Ovary (tissue), 9 donors: ENCODE data around the gene CRHR1. TPM values are rescaled to one million over a fixed set of nuclear protein-coding genes. Genes with fewer than 3 reads are reported as not detected.

Source experiments
- DNase-seq, 5 donors: peaks; one replicate each; pipeline ENCODE4 v3.0.0-alpha.2; 2019 to 2020
- H3K27ac ChIP-seq, 2 donors: fragments of 200-600 bp; one replicate each; pipeline versions ENCODE4 v1.5.1 to v1.8.0; 2019 to 2022
- H3K27me3 ChIP-seq: fragments of 200-600 bp; one replicate; pipeline ENCODE4 v1.8.0; 2022
- H3K36me3 ChIP-seq: fragments of 200-600 bp; sonication (generic); one replicate; pipeline ENCODE4 v1.5.1; 2019
- H3K4me1 ChIP-seq: one replicate; pipeline ENCODE4 v1.8.1; 2013; ENCODE audit warnings: mild to moderate bottlenecking, moderate library complexity; ENCODE audit not compliant: insufficient read depth
- H3K4me3 ChIP-seq: fragments of 200-600 bp; sonication (generic); one replicate; pipeline ENCODE4 v1.5.1; 2017
- H3K9me3 ChIP-seq, 2 donors: fragments of 200-600 bp in 1 of 2; sonication (generic) in 1 of 2; one replicate each; pipeline versions ENCODE4 v1.5.1 to v1.8.1; 2013 to 2019; ENCODE audit warnings: mild to moderate bottlenecking in 1 of 2, moderate library complexity in 1 of 2
- EP300 ChIP-seq: sonication (generic); formaldehyde crosslinking; IDR thresholded peaks from one replicate; pipeline ENCODE4 v1.6.1; 2017; ENCODE audit warnings: antibody characterized with exemption
- POLR2A ChIP-seq: fragments of 450-650 bp; IDR thresholded peaks from one replicate; pipeline ENCODE4 v1.6.1; 2017; ENCODE audit warnings: antibody characterized with exemption, mild to moderate bottlenecking, moderate library complexity
- WGBS, 3 donors: extraction: QIAGEN DNeasy Blood & Tissue Kit in 1 of 3; methylation state at CpG; one replicate each; pipeline versions ENCODE4 v1.1.5 to v1.1.7; 2013 to 2017; 5-methylcytosine and 5-hydroxymethylcytosine counted together
- intact Hi-C, 4 donors: fragments of 100-400 bp; cut with DNase I; formaldehyde crosslinking; loops; one replicate each; pipeline versions ENCODE4 v1.11.0 to v1.15.1; 2022 to 2023
- polyA plus RNA-seq, 2 donors: library from polyadenylated mRNA; stranded (reverse); fragments of 200-250 nt in 1 of 2; fragments of 350-450 nt in 1 of 2; fragmentation: Illumina TruSeq in 1 of 2; extraction: RNeasy Lipid Tissue Mini Kit (QIAGEN cat#74804) in 1 of 2; gene quantifications; one replicate each; pipeline ENCODE4 v1.2.3, GENCODE V29; 2013 to 2014
- total RNA-seq, 7 donors: library from RNA; depleted of rRNA in 2 of 7; stranded (reverse); fragments of >200 nt in 2 of 7; fragmentation: NEBNext Ultra II Directional in 3 of 7; extraction: Animal tissue kit (Norgen Biotek cat#: 25700) in 3 of 7; gene quantifications; one replicate each; pipeline versions ENCODE4 v1.1.0 to v1.2.4, GENCODE V29; 2016 to 2023
- TF ChIP-seq, protein P1 (sequence below), 3 donors: fragments of 450-650 bp in 2 of 3; fragments of 200-600 bp in 1 of 3; IDR thresholded peaks; one replicate each; pipeline versions ENCODE4 v1.5.1 to v1.8.0; 2016 to 2022; ENCODE audit warnings: antibody characterized with exemption in 3 of 3, mild to moderate bottlenecking in 1 of 3
- donor health status: DM: no; HTN: no; CAD: no; lungs with moderate emphysema.
- donor health status: DM: no; HTN: no; CAD: no.
- donor health status: Bipolar disorder and iron deficiency.
- donor health status: DM: yes; HTN: yes; CAD: no.
- donor health status: DM: no; HTN: no; CAD: no.
- donor health status: DM: yes; HTN: yes; CAD: no.

CRHR1 gene
- total and polyA plus RNA-seq, 9 donors, result 0.10 to 1.4 (median 0.33) TPM; not detected in 2

DNA sequence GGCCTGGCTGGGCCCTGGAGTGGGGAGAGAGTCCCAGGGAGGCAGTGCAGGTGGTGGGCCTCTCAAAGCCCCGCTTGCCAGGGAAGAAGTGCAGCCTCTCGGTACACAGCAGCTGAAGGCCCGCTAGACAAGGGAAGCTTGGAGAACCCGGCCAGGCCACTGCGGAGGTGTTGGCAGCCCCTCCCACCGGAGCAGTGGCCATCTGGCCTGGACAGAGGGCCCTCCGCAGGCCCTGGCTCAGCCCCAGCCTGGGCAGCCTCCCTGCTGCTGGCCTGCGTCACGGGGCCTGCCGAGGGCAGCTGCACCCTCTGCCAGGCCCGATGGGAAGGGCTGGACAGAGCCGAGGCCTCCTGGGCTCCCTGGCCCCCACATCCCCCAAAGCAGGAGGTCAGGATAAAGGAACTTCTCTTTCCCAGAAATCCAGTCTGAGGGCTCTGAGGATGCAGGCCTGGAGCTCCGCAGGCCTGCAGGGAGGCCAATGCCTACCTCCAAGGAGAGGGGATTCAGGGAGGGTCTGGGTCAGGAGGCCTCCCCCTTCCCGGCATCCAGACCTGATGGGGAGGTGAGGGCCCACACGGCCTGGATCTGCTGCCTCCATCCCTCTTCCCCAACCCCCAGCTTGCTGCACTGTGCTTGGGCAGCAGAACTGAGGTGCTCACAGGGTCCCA lies 64.9 kb downstream of the CRHR1 start:
- no peaks in the 10 kb centered on the region for H3K4me1 ChIP-seq
- TF ChIP-seq, protein P1, sequence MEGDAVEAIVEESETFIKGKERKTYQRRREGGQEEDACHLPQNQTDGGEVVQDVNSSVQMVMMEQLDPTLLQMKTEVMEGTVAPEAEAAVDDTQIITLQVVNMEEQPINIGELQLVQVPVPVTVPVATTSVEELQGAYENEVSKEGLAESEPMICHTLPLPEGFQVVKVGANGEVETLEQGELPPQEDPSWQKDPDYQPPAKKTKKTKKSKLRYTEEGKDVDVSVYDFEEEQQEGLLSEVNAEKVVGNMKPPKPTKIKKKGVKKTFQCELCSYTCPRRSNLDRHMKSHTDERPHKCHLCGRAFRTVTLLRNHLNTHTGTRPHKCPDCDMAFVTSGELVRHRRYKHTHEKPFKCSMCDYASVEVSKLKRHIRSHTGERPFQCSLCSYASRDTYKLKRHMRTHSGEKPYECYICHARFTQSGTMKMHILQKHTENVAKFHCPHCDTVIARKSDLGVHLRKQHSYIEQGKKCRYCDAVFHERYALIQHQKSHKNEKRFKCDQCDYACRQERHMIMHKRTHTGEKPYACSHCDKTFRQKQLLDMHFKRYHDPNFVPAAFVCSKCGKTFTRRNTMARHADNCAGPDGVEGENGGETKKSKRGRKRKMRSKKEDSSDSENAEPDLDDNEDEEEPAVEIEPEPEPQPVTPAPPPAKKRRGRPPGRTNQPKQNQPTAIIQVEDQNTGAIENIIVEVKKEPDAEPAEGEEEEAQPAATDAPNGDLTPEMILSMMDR (IDR thresholded peaks at IDR 0.05), result no peak
- TF ChIP-seq EP300, result no peak
- no peak for DNase-seq
- H3K4me3 ChIP-seq, result no peak overlapping the region
- H3K36me3 ChIP-seq, result no peaks in the 10 kb centered on the region
- no peaks in the 10 kb centered on the region for H3K27me3 ChIP-seq
- 33 to 44% (median 41%) methylated on average over 14 to 15 of the region's 15 CpGs for WGBS, 3 donors
- intact Hi-C loops, result no loop called here
- H3K9me3 ChIP-seq, result no peaks in the 10 kb centered on the region
- H3K27ac ChIP-seq, result no peak overlapping the region

DNA sequence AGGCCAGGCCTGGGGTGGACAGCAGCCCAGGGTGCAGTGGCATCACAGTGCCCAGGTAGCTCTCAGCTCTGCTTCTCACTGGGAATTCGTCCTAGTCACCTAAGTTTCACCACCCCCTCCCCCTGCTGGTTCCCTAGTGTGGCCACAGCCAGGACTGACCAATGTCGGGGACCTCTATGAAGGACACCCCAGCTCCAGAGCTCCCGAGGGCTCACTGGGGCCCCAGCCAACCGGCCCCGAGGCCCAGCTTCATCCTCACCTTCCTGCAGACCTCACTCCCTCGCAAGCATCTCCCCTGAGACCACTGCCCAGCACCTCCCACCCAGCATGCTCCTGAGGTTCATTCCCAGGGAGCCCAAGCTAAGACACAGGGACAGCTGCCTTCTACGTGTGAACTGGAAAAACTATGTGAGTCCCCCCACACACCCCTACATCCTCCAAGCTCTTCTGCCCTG lies 65.4 kb downstream of the CRHR1 start:
- no peaks in the 10 kb centered on the region for H3K27me3 ChIP-seq

DNA sequence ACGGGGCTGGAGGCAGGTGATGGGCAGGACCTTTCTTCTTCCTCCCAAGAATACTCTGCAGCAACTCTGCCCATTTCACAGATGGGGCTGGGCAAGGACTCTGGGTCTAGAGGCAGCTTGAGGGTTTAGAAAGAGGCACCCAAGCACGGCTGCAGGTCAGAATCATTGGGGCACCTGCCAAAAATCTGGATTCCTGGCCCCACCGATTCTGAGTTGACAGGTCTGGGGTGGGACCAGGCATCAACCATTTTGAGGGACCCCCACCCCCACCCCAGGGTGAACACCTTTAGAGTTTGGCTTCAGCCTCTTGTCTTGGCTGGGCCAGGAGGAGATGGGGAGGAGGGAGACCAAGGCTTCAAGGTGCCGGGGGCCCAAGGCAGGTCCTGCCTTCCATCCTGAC lies 65.9 kb downstream of the CRHR1 start:
- no peaks in the 10 kb centered on the region for H3K4me1 ChIP-seq
- WGBS, 3 donors, result 77 to 83% (median 77%) methylated on average over 3 to 4 of the region's 4 CpGs
- TF ChIP-seq, protein P1 (IDR thresholded peaks at IDR 0.05), result no peak
- TF ChIP-seq EP300 (no peak), POLR2A (no peak)
- intact Hi-C loops, result loop anchor here in 1 of 4 donors (5.0 kb wide), 1 partner anchor 208 kb away; no protein-coding TSS in a partner anchor
- H3K27me3 ChIP-seq, result no peaks in the 10 kb centered on the region
- H3K27ac ChIP-seq, result no peak overlapping the region
- H3K36me3 ChIP-seq, result no peaks in the 10 kb centered on the region
- H3K9me3 ChIP-seq, result no peaks in the 10 kb centered on the region
- DNase-seq, result no peak
- H3K4me3 ChIP-seq, result no peak overlapping the region

More for the DNA sequence above, 65.4 kb downstream of the CRHR1 start:
- DNase-seq, result no peak
- intact Hi-C loops, result no loop called here
- WGBS, 3 donors, result 72 to 75% (median 74%) methylated on average over 7 of the region's 7 CpGs
- Histone ChIP-seq H3K36me3 (no peaks in the 10 kb centered on the region), H3K4me1 (no peaks in the 10 kb centered on the region), H3K4me3 (no peak overlapping the region), H3K9me3 (no peaks in the 10 kb centered on the region), H3K27ac (no peak overlapping the region)
- TF ChIP-seq POLR2A (no peak), EP300 (no peak)
- TF ChIP-seq, protein P1 (IDR thresholded peaks at IDR 0.05), result no peak

DNA sequence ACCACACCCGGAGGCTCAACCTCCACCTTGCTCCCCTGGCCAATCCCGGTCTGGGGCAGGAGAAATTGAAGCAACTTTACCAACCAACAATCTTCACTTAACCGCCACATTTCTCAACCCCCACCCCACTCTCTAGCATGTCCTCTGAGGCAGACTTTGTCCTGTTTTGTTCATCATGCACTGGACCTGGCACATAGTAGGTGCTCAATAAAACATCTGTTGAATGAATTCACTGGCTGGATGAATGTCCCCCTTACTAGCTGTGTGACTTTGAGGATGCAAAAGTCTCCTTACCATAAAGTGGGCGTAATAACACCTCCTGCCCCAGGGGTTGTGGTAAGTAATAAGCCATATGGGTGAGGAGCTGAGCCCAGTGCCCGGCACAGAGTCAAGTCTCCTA lies 66.3 kb downstream of the CRHR1 start:
- Histone ChIP-seq H3K4me3 (no peak overlapping the region), H3K4me1 (no peaks in the 10 kb centered on the region), H3K9me3 (no peaks in the 10 kb centered on the region), H3K27ac (no peak overlapping the region), H3K27me3 (no peaks in the 10 kb centered on the region), H3K36me3 (no peaks in the 10 kb centered on the region)
- intact Hi-C loops, result loop anchor here in 1 of 4 donors (5.0 kb wide), 1 partner anchor 208 kb away; no protein-coding TSS in a partner anchor
- DNase-seq, result no peak
- TF ChIP-seq POLR2A, result no peak
- WGBS, 3 donors, result 82 to 85% (median 83%) methylated on average over 5 of the region's 5 CpGs

DNA sequence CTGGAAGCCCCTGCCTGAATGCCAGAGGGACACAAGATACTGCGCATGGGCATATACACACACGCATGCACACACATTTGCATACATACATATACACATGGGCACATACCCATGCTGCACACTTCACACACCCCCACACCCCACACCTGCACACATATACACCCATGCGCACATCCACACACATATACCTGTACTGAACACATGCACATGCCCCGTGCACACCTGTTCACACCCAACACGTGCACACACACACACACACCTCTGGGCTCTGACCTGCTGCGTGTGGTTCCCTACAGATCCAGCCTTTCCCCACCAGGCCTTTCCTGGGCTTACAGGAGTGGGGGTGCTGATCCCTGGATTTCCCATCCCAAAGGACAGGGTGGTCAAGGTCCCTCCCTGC lies 66.9 kb downstream of the CRHR1 start:
- WGBS, 3 donors, result 80 to 84% (median 82%) methylated on average over 6 of the region's 6 CpGs

More for the DNA sequence above, 66.9 kb downstream of the CRHR1 start:
- H3K36me3 ChIP-seq, result no peaks in the 10 kb centered on the region
- H3K4me1 ChIP-seq, result no peaks in the 10 kb centered on the region
- intact Hi-C loops, result loop anchor here in 1 of 4 donors (5.0 kb wide), 1 partner anchor 209 kb away; no protein-coding TSS in a partner anchor
- no peaks in the 10 kb centered on the region for H3K9me3 ChIP-seq
- no peak overlapping the region for H3K4me3 ChIP-seq
- DNase-seq, result no peak
- no peak overlapping the region for H3K27ac ChIP-seq
- no peak for TF ChIP-seq EP300
- TF ChIP-seq, protein P1 (IDR thresholded peaks at IDR 0.05), result no peak
- no peak for TF ChIP-seq POLR2A
- H3K27me3 ChIP-seq, result no peaks in the 10 kb centered on the region
